ENCODE measurements around the gene CPZ.
"Not testable (repeated sequence)": the region's sequence is repeated elsewhere in the genome, so short reads cannot be mapped to it uniquely, and the experiment has no call there.

The CPZ gene

DNA sequence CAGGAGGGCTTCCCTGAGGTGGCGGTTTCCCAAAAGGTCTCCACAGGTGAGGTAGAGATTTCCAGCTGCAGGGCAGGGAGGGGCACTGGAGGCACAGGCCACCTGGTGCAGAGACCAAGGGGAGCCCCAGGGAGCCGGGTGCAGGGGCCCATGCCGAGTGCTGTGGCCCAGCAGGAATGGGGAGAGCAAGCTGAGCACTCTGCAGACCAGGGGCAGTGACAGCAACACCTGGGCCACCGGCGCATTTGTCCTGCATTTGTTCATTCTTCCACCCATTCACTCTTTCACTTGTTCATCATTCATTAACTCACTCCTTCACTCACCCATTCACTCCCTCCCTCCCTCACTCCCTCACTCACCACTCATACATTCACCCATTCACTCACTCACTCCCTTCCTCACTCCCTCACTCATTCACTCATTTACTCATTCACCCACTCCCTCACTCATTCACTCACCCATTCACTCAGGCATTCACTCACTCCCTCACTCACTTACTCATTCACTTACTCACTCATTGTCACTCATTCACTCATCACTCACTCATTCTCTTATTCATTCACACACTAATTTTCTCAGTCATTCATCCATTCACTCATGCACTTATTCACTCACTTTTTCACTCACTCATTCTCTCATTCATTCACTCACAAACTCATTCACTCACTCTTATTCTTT, 16.3 kb downstream of the CPZ start:
- no peak for DNase-seq (ENCODE audit: low spot score)

DNA sequence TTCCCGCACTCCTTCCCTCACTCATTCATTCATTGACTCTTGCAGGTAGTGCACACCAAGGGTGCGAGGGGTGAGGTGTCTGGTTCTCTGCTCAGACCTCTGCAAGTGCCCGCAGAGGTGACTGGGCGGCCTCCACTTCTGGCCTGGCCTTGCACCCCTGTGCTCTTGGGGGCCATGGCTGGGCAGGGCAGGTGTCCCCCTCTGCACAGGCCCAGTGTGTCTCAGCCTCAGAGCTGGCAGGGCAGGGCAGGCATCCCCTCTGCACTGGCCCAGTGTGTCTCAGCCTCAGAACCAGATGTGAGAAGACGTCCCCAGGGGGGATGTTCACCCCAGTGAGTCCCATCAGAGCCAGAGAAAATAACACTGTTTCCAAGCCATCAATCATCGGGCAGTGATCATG, 16.8 kb downstream of the CPZ start:
- no peak for DNase-seq (ENCODE audit: low spot score)

DNA sequence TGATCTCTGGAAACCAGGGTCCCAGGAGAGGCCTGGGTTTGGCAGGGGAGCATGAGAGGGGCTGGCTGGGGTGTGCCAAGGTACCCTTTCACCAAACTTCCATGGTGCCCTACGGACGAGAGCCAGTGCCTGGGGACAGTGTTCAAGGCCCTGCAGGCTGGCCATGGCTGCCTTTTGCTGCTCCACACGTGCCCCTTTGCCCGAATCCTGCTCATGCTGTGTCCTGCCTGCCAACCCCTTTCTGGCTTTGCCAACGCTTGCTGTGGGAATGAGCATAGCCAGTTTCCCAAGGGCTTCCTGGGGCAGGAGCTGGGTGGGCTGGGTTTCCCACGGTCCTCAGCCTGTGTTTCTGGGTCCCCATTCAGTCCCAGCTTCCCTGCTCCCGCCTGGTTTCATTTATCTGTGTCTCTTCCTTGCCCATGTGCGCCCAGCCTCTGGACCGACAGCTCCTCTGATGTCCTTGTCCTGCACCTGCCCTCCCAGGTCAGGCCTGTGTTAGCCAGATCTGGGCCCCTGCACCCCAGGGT, 17.3 kb downstream of the CPZ start:
- DNase-seq (ENCODE audit: low spot score): no peak

DNA sequence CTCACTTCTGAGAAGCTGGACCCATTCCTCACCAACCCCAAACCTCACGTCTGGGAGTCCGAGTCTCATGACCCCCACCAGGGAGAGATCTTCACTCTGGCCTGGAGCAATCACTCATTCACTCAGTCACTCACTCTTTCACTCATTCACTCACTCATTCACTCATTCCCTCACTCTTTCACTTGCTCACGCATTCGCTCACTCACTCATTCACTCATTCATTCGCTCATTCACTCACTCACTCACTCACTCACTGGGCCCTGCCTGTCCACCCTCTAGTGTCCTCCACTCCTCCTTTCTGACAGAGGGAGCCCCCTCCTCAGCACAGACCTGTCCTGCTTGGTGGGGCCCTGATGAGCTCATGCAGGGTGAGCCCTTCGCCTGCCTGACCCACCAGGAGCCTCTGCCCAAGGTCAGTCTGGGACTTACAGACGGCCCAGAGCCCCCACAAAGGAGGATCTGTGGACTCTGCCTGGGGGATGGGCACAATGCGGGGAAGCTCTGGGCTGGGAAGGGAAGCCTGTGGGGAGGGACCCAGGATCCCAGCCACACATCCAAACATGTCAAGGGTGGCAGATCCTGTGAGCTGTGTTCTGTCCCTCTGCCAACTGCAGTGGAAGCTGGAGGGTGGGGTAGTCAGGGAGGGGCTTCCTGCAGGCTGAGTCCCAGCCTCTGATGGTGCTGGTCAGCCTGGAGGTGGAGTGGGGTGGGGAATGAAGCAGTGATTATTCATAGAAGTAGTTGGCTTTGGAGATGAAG, 18.5 kb downstream of the CPZ start:
- DNase-seq (ENCODE audit: low spot score): no peak

DNA sequence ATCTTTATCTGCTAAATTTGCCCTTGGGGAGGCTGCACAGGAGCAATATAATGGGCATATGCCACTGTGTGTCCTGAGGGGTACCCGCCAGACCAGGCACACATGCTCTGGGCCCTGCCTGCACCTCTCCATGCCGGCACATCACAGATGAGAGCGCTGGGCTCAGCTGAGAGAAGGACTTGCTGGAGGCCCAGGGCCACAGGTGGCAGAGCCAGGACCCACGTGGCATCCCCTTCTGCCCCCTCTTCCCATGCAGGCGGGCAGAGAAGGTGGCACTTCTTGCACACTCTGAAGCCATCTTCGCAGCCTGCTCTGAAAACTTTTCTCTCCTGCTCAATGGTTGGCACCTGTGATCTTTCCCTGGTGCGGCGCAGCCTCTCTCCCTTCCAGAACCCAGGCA, 20.1 kb downstream of the CPZ start:
- DNase-seq (ENCODE audit: low spot score): no peak

DNA sequence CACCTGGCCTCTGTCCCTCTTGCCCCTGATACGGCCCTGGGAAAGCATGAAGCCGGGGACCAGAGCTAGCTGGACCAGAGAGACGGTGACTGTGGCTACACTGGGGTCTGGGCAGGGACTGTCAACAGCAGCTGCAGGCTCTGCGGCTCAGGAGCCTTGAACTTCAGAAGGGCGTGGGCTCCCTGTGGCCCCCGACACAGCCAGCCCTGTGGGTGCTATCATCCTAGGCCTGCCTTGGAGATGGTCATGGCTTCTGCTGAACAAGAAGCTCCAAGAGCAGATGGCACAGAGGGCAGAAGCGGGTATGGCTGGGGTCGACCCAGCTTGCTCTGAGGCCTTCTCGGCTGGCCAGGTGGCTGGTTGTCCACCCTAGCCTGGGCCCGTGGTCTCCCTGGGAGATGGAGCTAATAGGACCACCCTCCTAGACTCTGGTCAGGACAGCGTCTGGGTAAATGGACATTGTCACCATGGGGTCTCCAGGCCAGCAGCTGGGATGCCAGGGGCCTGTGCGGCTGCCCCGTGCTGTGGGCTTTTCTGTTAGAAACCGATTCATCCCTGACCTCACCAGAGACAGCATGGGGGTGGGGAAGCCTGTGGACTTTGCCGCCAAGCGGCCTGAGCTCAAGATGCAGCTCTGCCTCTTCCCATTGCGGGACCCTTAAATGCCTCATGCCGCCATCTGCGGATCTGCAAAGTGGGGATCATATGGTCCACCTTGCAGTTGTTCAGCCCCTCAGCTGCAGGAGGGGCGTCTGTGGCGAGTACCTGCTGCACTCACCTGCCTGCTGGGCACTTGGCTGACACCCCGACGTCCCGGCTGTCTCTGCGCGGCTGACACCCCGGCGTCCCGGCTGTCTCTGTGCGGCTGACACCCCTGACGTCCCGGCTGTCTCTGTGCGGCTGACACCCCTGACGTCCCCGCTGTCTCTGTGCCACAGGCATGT, 21.1 kb downstream of the CPZ start:
- DNase-seq (ENCODE audit: low spot score): no peak

DNA sequence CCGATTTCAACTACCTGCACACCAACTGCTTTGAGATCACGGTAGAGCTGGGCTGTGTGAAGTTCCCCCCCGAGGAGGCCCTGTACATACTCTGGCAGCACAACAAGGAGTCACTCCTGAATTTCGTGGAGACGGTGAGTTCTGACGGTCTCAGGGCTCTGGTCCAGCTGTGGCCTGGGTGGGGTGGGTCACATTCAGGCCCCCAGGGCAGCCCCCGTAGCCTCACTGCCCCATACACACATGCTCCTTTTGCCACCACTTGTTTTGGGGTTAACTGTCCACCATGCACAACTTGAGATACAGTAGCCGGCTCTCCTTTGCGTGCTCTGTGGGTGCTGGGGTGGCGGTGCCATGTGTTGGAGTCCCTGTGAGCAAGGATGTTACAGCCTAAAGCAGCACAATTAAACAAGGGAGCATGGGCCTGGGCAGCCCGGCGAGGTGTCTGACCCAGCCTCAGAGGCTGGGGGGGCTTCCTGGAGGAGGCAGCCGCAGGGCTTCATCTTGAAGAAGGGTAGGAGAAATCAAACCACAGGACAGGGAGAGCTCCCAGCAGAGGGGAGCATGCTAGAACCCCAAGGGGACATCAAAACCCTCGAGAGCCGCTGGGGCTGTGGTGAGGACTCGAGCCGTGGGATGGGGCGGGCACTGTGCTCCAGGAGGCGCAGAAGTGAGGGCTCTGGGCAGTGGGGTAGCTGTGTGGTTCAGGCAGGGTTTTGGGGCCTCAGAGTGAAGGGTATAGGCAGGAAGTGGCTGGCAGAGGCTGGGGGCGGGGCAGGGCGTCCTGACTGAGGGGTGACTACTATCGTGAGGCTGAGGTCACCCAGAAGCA, 22.0 kb downstream of the CPZ start:
- no peak for DNase-seq (ENCODE audit: low spot score)

DNA sequence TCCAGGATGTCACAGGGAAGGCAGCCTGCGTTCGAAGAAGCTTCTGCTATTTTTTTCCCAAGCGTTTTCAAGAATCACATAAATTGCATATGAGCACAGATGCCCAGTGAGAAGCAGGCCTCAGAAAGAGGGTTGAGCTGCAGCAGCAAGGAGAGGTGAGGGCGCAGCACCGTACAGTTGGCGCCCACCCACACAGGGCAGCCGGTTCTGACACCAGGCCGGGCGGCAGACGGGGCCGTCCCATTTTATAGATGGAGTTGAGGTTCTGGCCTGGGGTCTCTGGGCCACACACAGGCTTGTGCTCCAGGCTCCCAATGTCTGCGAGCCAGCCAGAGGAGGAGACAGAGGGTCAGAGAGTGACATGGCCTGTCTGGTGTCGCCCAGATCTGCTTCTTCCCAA, 22.8 kb downstream of the CPZ start:
- DNase-seq (ENCODE audit: low spot score): no peak

DNA sequence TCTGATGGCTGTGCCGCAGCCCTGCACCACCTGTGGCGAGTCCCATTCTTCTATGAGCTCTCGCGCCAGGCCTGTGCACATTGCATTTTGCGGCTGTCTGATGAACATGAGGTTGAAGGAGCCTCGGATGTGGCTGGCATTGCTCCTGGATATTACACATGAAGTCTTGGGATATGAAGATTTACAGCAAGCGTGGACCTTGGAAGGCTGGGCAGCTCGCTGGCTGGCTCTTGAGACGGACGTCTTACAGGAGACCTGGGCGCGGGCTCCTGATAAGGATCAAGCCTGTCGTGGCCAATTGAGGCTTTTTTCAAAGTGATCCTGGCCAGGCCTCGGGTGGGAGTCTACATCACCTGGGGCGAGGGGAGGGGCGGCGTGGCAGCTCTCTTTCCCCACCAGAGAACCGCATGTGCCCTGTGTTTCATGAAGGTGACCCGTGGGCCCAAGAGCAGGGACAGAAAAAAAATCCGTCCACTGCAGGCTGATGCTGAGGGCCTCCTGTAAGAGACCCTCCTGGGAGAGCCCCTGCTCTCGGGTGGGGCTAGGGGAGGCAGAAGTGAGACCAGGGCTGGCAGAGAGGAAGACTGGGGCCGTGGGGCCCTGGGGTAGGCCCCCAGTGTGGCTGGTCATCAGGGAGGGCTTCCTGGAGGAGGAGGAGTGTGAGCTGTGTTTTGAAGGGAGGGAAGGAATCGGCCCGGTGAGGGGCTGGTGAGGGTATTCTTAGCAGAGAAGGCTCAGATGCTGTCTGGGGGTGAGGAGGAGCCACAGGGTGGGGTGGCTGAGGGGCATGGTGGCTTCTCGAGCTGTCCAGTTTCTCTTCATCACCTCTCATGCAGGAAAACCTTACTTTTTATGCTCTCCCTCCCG, 23.6 kb downstream of the CPZ start:
- DNase-seq (ENCODE audit: low spot score): peak; percentile 94

DNA sequence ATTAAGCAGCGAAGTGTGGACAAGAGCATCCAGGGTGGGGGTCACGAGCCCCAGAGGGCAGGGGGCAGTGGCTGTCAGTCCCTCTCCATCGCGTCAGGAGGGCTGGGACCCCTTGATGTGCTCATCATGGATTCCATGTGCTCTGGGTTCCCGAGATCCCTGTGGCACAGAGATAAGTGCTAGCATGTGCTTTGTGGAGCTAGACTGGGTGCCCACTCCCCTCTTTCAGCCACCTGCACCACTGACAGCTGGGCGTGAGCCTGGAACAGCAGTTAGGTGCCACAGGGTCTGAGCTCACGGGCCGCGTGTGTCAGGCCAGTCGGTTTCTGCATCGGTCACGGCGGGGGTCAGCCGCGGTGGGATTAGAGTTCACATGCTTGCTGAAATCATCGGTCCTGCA, 24.3 kb downstream of the CPZ start:
- DNase-seq (ENCODE audit: low spot score): no peak

DNA sequence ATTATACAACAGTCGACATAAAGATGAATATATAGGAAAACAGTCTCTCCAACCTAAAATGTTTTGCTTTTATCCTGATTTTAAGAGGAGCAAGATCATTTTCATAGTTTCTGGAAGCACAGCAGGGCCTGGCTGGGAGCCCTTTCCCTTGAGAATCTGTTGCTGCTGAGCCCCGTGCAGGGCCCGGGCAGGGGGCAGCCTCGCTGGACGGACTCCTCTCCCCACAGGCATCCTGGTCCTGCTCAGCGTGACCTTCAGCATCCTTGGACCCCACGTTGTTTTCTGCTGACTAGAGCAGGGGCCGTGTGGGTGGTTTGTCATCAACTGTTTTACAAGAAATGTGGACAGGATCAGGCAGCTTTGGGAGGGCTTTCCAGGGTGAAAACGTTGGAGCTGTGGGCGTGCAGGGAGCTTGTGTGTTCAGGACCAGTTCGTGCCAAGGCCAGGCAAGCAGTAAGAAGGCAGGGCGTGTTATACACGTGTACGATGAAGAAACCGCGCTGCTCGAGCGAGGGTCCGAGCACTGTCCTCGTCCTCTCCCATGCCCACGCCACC, 25.0 kb downstream of the CPZ start:
- no peak for DNase-seq (ENCODE audit: low spot score)

DNA sequence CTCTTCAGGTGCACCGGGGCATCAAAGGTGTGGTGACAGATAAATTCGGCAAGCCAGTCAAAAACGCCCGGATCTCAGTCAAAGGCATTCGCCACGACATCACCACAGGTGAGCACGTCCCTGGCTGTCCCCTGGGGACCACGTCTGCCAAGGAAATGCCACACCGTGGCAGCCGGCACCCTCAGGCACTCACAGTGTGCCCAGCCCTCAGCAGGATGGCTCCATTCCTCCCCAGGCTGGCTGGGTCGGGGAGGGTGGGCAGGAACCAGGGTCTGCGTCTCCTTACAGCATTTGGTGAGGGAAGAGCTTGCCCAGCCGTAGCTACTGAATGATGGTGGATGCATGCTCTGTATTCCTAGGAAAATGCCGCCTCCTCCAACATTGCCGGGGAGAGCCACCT, 25.9 kb downstream of the CPZ start:
- DNase-seq (ENCODE audit: low spot score): no peak

DNA sequence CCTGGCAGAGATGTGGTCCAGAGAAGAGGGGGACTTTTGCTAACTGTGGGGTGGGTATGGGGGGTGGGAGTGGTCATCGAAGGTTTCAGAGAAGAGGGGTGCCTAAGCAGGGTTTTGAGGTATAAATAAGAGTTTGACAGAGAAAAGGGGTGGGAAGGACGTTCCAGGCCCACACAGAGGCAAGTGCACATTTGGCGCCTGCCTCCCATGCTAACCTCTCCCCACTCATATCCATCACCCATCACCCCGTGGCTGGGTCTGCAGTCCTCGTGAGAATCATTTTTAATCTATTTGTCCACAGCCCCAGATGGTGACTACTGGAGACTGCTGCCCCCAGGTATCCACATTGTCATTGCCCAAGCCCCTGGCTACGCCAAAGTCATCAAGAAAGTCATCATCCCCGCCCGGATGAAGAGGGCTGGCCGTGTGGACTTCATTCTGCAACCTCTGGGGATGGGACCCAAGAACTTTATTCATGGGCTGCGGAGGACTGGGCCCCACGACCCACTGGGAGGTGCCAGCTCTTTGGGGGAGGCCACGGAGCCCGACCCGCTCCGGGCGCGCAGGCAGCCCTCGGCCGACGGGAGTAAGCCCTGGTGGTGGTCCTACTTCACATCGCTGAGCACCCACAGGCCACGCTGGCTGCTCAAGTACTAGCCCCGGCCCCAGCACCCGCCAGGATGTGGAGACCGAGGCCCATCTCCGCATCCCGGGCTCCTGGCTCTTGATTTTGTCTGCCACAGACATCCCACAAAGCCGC, 26.6 kb downstream of the CPZ start:
- DNase-seq (ENCODE audit: low spot score): no peak

DNA sequence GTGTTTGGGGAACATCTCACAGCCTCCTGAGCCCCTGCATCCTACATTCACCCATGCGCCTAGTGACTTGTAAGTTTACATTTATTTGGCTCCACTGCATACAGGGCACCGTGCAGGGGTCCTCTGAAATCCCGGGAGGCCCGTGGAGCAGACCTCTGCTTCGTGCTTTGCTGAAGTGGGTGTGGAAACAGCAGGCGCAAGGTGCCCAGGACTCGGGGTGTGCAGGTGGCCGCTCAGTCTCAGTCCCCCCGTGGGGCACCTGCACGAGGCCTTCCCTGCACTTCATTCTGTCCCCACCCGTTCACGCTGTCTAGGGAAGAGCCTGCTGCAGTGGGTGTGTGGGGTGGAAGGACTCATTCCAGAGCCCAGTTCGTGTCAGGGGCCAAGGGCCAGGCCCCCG, 28.6 kb downstream of the CPZ start:
- not testable (repeated sequence) for DNase-seq (ENCODE audit: low spot score)

DNA sequence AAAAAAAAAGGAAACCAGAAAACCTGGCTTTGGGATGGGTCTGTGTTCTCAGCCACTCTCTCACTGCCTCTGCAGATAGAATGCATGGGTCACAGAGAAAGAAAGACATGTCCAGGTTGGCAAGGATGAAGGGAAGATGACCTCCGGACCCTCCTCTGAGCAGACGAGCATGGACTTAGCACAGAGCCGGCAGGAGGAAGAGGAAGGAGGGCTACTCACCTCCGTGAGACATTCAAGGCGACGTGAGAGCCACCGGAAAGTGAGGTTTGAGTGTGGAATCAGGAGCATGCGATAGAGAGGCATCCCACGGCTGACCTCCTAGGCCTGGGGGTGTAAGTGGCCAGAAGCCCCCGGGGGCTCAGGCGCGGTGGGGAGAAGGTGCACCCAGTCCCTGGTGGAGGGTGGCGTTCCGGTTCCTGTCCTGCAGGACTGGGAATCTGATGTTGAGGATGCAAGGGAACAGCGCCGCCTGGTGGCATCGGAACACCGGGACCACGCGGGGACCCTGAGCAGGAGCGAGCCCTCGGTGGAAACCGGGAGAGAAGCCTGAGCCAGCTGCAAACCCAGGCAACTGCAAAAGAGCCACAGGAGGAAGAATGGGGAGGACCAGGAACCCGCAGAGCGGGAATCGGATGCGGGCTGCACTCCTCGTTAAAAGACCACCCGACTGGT, 32.2 kb downstream of the CPZ start:
- not testable (repeated sequence) for DNase-seq (ENCODE audit: low spot score)

DNA sequence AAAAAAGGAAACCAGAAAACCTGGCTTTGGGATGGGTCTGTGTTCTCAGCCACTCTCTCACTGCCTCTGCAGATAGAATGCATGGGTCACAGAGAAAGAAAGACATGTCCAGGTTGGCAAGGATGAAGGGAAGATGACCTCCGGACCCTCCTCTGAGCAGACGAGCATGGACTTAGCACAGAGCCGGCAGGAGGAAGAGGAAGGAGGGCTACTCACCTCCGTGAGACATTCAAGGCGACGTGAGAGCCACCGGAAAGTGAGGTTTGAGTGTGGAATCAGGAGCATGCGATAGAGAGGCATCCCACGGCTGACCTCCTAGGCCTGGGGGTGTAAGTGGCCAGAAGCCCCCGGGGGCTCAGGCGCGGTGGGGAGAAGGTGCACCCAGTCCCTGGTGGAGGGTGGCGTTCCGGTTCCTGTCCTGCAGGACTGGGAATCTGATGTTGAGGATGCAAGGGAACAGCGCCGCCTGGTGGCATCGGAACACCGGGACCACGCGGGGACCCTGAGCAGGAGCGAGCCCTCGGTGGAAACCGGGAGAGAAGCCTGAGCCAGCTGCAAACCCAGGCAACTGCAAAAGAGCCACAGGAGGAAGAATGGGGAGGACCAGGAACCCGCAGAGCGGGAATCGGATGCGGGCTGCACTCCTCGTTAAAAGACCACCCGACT, 37.8 kb downstream of the CPZ start:
- DNase-seq (ENCODE audit: low spot score): not testable (repeated sequence)

DNA sequence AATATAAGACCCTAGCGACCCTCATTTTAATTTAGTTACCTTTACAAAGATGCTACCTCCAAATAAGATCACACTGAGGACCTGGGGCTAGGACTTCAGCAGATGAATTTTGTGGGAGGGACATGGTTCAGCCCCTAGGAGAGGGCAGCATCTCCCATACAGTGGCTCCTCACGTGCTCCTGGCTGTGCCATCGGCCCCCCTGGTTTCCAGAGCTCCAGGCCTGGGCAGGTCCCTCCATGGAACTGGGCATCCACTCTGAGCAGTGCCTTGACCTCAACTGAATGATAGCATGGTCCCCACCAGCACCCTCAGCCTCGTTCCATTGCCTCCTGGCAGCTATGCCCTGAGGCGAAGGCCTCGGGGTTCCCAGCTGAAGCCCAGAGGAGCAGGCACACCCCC, 39.3 kb downstream of the CPZ start:
- not testable (repeated sequence) for DNase-seq (ENCODE audit: low spot score)

DNA sequence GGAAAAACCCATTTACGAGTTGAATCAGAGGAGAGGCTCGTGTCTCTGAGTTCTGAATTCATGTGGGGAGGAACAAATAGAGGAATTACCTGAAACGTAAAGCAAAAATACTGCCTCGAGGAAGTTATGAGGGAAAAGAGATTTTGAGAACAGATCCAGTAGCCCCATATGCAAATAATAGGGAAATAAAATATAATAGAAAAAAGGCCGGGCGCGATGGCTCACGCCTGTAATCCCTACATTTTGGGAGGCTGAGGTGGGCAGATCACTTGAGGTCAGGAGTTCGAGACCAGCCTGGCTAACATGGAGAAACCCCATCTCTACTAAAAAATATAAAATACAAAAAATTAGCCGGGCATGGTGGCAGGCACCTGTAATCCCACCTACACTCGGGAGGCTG, 42.2 kb downstream of the CPZ start:
- DNase-seq (ENCODE audit: low spot score): not testable (repeated sequence)

Measured in SK-N-DZ (cell line).